ENCODE results near the gene COG2.
"Not testable (repeated sequence)": the region's sequence is repeated elsewhere in the genome, so short reads cannot be mapped to it uniquely, and the experiment has no call there.

The COG2 gene

DNA sequence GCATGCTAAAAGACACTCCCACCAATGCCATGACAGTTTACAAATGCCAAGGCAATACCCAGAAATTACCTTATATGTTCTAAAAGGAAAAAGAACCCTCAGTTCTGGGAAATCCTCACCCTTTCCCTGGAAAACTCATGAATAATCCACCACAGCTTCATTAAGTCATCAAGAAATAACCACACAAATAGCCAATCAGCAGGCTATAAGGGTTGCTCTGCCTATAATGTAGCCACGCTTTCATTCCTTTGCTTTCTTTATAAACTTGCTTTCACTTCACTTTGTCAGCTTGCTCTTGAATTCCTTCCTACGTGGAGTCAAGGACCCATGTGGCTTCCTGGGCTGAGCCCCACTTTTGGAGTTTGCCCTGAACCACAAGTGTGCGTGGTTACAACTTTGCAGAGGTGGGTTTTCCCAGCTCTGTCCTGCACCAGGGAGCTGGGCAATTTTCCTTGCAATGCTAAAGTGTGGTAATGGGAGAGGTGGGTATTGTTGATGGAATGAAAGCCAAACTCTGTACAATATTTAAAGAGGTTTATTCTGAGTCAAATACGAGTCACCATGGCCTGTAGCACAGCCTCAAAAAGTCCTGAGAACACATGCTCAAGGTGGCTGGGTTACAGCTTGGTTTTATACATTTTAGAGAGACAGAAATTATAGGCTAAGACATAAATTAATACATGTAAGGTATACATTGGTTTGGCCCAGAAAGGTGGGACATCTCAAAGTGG lies 42.2 kb upstream of the COG2 start:
- no peak overlapping the region for H3K4me3 ChIP-seq (replicated peaks; ENCODE audit: low read depth, low read length)
- TF ChIP-seq, protein P1, sequence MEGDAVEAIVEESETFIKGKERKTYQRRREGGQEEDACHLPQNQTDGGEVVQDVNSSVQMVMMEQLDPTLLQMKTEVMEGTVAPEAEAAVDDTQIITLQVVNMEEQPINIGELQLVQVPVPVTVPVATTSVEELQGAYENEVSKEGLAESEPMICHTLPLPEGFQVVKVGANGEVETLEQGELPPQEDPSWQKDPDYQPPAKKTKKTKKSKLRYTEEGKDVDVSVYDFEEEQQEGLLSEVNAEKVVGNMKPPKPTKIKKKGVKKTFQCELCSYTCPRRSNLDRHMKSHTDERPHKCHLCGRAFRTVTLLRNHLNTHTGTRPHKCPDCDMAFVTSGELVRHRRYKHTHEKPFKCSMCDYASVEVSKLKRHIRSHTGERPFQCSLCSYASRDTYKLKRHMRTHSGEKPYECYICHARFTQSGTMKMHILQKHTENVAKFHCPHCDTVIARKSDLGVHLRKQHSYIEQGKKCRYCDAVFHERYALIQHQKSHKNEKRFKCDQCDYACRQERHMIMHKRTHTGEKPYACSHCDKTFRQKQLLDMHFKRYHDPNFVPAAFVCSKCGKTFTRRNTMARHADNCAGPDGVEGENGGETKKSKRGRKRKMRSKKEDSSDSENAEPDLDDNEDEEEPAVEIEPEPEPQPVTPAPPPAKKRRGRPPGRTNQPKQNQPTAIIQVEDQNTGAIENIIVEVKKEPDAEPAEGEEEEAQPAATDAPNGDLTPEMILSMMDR (IDR thresholded peaks at IDR 0.05; ENCODE audit: low read depth, low read length, missing control alignments), result no peak
- DNase-seq (ENCODE audit: extremely low read depth, low read depth), result no peak

DNA sequence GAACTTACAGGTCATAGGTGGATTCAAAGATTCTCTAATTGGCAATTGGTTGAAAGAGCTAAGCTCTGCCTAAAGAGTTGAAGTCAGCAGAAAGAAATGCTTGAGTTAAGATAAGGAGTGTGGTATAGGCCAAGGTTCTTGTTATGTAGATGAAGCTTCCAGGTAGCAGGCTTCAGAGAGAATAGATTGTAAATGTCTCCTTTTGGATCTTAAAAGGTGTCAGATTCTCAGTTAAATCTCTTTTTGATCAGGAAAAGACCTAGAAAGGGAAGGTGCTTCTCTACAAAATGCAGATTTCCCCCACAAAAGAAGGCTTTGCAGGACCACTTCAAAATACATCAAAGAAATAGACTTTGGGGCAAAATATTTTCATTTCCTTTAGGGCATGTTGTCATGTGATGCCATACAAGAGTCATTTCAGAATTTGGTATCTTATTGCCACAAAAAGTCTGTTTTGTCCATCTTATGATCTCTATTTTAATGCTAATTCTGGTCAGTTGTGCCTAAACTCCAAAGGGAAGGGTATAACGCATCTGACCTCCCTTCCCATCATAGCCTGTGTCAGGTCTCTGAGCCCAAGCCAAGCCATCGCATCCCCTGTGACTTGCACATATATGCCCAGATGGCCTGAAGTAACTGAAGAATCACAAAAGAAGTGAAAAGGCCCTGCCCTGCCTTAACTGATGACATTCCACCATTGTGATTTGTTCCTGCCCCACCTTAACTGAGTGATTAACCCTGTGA lies 41.5 kb upstream of the COG2 start:
- not testable (repeated sequence) for H3K4me3 ChIP-seq (replicated peaks; ENCODE audit: low read depth, low read length); DNase-seq (ENCODE audit: extremely low read depth, low read depth)

DNA sequence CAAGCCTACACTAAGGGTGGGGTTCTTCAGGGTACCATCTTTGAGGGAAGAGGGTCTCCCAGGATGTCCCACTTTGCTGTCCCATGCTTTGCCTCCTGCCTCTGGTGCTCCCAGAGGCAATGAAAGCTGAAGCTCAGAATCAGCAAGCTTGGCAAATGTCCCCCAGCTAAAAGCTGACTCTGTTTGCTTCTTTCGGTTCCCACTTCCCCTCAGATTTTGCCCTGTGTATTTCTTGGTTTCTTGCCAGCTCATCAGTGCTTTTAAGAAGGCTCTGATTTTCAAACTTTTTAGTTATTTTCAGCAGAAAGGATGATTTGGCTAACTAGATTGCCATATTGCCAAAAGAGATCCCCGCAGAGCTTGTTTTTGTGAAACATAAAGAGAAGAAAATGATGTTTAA lies 33.1 kb upstream of the COG2 start:
- no peak for DNase-seq (ENCODE audit: extremely low read depth, low read depth)
- no peak overlapping the region for H3K4me3 ChIP-seq (replicated peaks; ENCODE audit: low read depth, low read length)
- TF ChIP-seq, protein P1 (IDR thresholded peaks at IDR 0.05; ENCODE audit: low read depth, low read length, missing control alignments), result no peak

DNA sequence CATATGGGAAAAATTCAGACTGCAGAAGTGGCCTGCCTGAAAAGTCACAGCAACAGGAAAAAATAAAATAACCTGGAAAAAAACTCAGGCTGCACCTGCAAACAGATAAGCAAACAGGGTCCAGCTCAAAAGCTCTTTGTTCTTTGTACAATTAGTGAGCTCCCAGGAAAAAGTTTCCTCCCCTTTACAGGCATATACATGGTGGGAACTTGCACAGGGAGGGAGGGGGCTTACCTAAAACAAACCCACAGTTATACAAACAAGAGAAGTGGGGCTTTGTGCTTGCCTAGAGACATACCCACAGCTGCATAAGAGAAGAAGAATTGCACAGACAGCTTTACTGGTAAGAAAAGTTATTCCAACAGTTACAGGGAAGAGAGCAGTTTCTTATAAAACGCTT lies 31.7 kb upstream of the COG2 start:
- no peak overlapping the region for H3K4me3 ChIP-seq (replicated peaks; ENCODE audit: low read depth, low read length)
- TF ChIP-seq, protein P1 (IDR thresholded peaks at IDR 0.05; ENCODE audit: low read depth, low read length, missing control alignments), result no peak
- no peak for DNase-seq (ENCODE audit: extremely low read depth, low read depth)

DNA sequence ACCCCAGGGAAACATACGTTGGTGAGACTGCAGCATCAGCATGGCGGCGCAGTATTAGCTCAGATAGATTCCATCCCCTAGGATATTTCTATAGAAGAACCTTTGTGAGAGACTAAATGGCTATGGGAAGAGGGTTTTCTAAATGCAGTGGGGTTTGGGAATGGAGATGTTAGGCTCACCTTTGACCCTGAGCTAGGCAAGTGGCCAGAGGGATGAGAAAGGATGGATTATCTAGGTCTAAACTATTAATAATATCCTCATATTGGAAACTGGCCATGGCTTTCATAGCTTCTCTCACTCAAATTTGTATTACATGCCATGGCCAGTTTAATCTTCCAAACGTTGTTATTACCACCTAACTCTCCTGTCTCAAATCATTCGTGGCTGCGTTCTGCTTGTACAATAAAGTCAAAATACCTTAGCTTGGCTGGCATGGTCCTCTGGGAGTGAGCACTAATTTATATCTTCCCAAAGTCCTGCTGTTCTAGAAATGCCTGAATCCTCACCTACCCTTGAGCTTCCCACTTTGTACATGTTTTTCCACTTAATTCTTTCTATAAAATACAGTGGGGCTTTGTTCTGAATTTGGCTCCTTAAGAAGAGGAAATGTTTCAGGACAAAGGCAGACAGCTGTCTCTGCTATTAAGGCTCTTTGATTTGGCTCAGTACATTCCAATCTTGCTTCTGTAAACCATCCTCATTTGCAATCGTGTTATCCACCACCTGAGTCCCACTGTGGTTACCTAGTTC lies 31.0 kb upstream of the COG2 start:
- no peak overlapping the region for H3K4me3 ChIP-seq (replicated peaks; ENCODE audit: low read depth, low read length)
- TF ChIP-seq, protein P1 (IDR thresholded peaks at IDR 0.05; ENCODE audit: low read depth, low read length, missing control alignments), result no peak
- no peak for DNase-seq (ENCODE audit: extremely low read depth, low read depth)

DNA sequence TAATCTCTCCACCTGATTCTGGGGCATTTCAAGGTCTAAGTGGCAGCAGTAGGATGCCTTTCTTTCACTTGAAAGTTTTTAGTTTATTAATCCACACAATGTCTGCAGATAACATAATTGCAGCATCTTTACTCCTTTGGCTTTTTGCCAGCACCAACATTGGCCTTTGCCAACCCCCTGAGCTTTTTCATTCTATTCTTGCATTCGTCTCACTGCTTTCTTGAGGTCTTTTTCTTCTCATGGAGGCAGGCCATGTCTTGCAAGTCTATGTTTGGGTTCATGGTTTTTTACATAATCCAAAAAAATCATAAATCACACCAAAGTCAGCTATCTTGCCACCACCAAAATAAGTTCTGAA lies 30.4 kb upstream of the COG2 start:
- H3K4me3 ChIP-seq (replicated peaks; ENCODE audit: low read depth, low read length), result no peak overlapping the region
- TF ChIP-seq, protein P1 (IDR thresholded peaks at IDR 0.05; ENCODE audit: low read depth, low read length, missing control alignments), result no peak
- no peak for DNase-seq (ENCODE audit: extremely low read depth, low read depth)

DNA sequence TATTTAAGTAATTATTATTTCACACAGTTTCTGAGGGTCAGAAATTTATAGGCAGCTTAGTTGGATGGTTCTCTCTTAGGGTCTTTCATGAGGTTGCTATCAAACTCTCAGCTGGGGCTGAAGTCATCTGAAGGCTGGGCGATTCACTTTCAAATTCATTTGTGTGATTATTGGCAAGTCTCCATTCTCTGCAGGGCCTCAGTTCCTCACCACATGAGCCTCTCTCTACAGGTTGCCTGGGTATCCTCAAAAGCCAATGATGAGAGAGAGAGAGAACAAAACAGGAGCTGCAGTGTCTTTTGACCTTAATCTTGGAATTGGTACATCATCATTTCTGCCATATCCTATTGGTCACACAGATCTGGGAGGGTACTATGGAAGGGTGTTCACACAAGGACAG lies 29.6 kb upstream of the COG2 start:
- TF ChIP-seq, protein P1 (IDR thresholded peaks at IDR 0.05; ENCODE audit: low read depth, low read length, missing control alignments), result no peak
- DNase-seq (ENCODE audit: extremely low read depth, low read depth), result no peak
- no peak overlapping the region for H3K4me3 ChIP-seq (replicated peaks; ENCODE audit: low read depth, low read length)
